HG03432 (cell line): ENCODE data around the gene DUSP7.

Experiments
- ATAC-seq: cut with Tn5 transposase; IDR thresholded peaks from one replicate; pipeline ENCODE4 v1.9.1; 2021; ENCODE audit warnings: mild to moderate bottlenecking, moderate library complexity; ENCODE audit not compliant: unreplicated experiment

Gene DUSP7

GRCh38 chr3:52056521-52056967 is at the start of gene DUSP7:
Gene DUSP7, minus strand, starts transcription at chr3:52056571. Its CDS starts 205 bp downstream, at chr3:52056366.
- peak; percentile 34 for ATAC-seq

GRCh38 chr3:52104684-52105640 is 48.6 kb upstream of the DUSP7 start:
- no peak for ATAC-seq

GRCh38 chr3:52102934-52103333 is 46.6 kb upstream of the DUSP7 start:
- ATAC-seq, result no peak

- no peak for ATAC-seq
Observed at GRCh38 chr3:52099001-52099401, 42.6 kb upstream of the DUSP7 start.

- no peak for ATAC-seq
Observed at GRCh38 chr3:52097851-52098507, 41.6 kb upstream of the DUSP7 start.

- ATAC-seq, result no peak
Observed at GRCh38 chr3:52095990-52096775, 39.8 kb upstream of the DUSP7 start.

GRCh38 chr3:52094571-52095485 is 38.5 kb upstream of the DUSP7 start:
- no peak for ATAC-seq

GRCh38 chr3:52093756-52094545 is 37.6 kb upstream of the DUSP7 start:
- no peak for ATAC-seq

GRCh38 chr3:52092891-52093290 is 36.5 kb upstream of the DUSP7 start:
- no peak for ATAC-seq

- no peak for ATAC-seq
Observed at GRCh38 chr3:52092271-52092660, 35.9 kb upstream of the DUSP7 start.

- no peak for ATAC-seq
Observed at GRCh38 chr3:52091586-52092270, 35.4 kb upstream of the DUSP7 start.

- ATAC-seq, result no peak
Observed at GRCh38 chr3:52090933-52091468, 34.6 kb upstream of the DUSP7 start.

- ATAC-seq, result no peak
Observed at GRCh38 chr3:52090131-52090932, 34.0 kb upstream of the DUSP7 start.

- ATAC-seq, result no peak
Observed at GRCh38 chr3:52089691-52090090, 33.3 kb upstream of the DUSP7 start.

GRCh38 chr3:52088445-52089367 is 32.3 kb upstream of the DUSP7 start:
- no peak for ATAC-seq

- no peak for ATAC-seq
Observed at GRCh38 chr3:52087731-52088130, 31.4 kb upstream of the DUSP7 start.
